NCI-H1436 treated with DMSO at 0.1 percent for 48 hours (cell line): ENCODE measurements around the gene ALPP.
"Not testable (repeated sequence)": the region's sequence is repeated elsewhere in the genome, so short reads cannot be mapped to it uniquely, and the experiment has no call there.

Experiments
- DNase-seq: peaks from one replicate; lab custom pipeline; 2025; lab: John Stamatoyannopoulos, UW

Gene ALPP

GRCh38 chr2:232381204-232382031 is 2.9 kb downstream of the ALPP start:
- DNase-seq = not testable (repeated sequence)

DNA sequence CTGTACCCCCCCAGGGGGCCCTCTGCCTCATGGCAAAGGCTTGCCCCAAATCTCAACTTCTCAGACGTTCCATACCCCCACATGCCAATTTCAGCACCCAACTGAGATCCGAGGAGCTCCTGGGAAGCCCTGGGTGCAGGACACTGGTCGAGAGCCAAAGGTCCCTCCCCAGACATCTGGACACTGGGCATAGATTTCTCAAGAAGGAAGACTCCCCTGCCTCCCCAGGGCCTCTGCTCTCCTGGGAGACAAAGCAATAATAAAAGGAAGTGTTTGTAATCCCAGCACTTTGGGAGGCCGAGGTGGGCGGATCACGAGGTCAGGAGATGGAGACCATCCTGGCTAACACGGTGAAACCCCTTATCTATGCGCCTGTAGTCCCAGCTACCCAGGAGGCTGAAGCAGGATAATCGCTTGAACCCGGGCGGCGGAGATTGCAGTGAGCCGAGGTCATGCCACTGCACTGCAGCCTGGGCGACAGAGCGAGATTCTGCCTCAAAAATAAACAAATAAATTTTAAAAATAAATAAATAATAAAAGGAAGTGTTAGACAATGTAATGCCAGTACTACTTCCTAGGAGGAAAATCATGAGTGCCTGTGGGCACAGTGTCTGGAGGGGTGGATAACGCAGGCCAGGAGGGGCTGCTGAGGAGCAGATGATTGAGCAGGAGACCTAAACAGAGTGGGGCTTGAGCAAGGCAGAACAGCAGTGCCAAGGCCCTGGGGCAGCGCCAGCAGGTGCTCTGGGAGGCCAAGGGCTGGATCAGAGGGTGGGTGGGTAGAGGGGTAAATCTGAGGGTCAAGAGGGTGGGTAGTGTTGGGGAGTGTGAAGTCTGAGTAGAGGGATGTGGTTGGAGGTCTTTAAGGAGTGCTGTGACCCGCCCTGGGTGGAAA is 4.0 kb downstream of the ALPP start:
- DNase-seq = no peak

DNA sequence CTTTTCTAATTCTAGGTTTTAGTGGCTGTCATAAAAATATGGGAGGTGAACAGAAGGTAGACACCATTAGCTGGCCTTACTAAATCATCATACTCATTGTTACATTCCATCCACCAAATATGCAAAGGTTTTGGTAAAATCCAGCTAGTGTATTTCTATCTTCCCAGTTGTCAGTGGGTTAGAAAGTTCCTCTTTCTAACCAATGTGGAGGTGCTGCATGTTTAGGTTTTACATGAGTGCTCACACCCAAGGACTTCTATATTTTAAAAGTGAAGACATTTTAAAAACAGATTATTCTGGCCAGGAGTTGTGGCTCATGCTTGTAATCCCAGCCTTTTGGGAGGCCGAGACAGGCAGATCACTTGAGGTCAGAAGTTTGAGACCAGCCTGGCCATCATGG is 5.9 kb downstream of the ALPP start:
- no peak for DNase-seq

DNA sequence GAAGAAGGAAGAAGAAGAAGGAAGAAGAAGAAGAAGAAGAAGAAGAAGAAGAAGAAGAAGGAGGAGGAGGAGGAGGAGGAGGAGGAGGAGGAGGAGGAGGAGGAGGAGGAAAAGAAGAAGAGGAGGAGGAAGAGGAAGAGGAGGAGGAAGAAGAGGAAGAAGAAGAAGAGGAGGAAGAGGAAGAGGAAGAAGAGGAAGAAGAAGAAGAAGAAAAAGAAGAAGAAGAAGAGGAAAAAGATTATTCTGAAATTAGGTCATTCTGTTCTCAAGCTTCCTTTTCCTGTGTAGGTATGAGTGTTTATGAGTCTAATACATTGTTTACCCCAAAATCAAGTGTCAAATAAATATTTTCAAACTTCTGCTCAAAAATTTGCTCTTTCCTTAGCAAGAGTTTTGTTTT is 6.5 kb downstream of the ALPP start:
- not testable (repeated sequence) for DNase-seq

GRCh38 chr2:232385660-232386489 is 7.3 kb downstream of the ALPP start:
- DNase-seq = no peak

GRCh38 chr2:232386490-232386739 is 7.9 kb downstream of the ALPP start:
- no peak for DNase-seq

DNA sequence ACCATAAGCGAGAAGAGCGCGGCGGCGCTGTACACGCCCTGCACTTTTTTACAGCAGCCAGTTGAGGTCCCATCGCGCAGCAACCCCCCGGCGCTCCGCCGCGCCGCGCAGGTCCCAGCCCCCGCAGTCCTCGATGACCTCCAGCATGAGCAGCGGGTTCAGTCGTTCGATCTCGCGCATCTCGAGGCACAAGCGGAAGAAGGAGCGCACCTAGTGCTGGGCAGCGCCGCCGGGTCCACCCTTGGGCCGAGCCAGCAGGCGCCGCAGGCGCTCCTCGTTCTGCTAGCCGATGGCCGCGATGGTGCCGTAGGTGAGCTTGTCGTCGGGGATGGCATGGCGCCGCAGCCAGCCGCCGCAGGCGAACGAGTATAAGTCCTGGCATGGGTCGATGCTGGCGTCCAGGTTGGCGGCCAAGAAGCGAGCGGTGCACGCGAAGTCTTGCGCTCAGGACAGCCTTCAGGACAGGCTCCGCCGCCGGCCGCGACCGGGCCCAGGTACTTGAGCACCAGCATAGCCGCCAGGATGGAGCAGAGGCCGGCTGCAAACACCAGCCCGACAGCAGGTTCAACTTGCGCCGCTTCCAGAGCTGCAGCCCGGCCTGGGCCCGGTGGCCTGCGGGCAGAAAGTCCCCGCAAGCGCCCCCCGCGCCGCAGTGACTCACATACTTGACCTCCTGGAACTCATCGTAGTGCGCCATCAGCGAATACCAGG is 8.3 kb downstream of the ALPP start:
- DNase-seq = no peak

- no peak for DNase-seq
Observed at GRCh38 chr2:232387451-232388171, 9.1 kb downstream of the ALPP start.

DNA sequence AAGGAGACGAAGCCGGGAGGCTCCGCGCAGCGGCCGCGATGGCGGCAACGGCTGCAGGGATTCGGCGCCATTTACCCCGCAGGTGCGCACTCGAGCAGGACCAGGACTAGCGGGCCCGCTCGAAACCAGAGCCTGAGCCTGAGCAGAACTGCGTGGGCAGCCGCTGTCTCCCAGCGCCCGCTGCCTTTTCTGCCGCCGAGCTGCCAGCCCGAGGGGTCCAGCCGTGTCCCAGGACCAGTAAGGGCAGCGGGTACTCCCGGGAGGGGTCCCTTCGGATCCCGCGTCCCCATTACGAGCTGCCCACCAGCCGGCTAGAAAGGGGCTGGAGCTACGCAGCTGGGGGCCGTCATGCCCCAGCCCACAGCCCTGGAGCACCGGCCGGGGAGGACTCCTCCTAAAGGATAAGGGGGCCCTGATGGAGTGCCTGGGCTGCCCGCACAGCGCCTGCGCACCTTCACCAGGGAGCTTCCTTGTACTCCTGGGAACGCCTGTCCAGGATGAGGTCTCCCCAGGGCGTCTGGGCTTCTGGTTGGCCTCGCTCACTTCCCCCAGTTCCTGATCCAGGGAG is 9.9 kb downstream of the ALPP start:
- DNase-seq = no peak

GRCh38 chr2:232389327-232389726 is 10.8 kb downstream of the ALPP start:
- no peak for DNase-seq

DNA sequence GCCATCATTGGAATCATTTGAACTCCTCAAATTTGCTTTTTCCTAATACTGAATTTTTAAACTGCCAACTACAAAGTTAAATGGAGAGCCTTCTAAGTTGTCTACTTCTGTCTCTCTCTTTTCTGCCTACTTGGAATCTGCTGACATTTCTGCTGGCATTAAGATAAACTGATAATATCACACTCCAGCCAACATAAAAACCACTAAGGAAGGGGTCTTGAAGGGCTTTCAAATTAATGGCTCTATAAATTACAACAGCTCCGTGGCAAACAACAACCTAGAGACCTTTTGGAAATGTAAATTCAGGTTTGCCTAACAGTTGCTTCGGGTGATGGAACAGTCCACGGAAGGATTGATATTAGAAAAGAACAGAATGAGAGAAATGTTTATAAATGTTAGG is 12.1 kb downstream of the ALPP start:
- no peak for DNase-seq

- no peak for DNase-seq
Observed at GRCh38 chr2:232393556-232393955, 15.0 kb downstream of the ALPP start.

- not testable (repeated sequence) for DNase-seq
Observed at GRCh38 chr2:232394431-232394830, 15.9 kb downstream of the ALPP start.

- DNase-seq = no peak
Observed at GRCh38 chr2:232395586-232395985, 17.0 kb downstream of the ALPP start.

DNA sequence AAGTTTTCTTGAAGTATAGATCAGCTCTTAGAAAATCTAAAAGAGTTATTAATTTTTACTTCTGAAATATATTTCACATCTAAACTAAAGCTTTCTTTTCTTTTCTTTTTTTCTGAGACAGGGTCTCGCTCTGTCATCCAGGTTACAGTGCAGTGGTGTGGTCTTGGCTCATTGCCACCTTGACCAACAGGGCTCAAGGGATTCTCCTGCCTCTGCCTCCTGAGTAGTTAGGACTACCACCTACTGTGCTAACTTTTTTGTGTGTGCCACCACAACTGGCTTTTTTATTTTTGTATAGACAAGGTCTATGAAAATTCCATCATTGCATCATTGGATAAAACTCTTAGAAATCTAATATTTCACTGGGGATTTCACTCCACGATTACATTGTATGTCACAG is 18.1 kb downstream of the ALPP start:
- DNase-seq = no peak

DNA sequence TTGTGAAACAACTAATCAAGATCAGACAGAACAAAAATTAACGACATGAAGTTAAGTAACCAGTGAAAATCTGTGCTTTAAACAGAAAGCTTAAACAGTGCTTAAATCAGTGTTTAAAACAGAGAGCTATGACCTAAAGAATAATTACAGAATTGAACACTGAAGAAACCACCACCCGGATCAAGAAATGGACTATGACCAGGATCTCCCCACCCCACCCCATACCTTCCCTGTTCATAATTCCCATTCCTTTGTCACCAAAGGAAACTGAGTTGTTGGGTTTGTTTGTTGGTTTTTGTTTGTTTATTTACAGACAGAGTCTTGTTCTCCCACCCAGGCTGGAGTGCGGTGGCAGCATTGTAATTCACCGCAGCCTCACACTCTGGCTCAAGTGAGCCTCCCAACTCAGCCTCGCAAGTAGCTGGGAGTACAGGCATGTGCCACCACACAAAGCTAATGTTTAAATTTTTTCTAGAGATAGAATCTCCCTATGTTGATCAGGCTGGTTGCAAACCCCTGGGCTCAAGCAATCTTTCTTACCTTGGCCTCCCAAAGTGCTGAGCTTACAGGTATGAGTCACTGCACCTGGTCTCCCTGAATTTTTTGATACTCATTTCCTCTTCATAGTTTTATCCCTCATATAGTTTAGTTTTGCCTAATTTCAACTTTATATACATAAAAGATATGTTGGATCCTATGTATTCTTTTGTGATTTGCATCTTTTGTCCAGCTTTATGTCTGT is 19.9 kb downstream of the ALPP start:
- DNase-seq = no peak

GRCh38 chr2:232400256-232401015 is 21.9 kb downstream of the ALPP start:
- DNase-seq = no peak

- DNase-seq = no peak
Observed at GRCh38 chr2:232402518-232402917, 24.0 kb downstream of the ALPP start.

- no peak for DNase-seq
Observed at GRCh38 chr2:232405943-232406510, 27.5 kb downstream of the ALPP start.
